Adrenal gland (tissue), 12 donors: ENCODE results near the gene MICU1. TPM values are rescaled to one million over a fixed set of nuclear protein-coding genes. Genes with fewer than 3 reads are reported as not detected.

Experiments used
- DNase-seq, 7 donors: peaks; one replicate each; pipeline ENCODE4 v3.0.0-alpha.2; 2019 to 2020
- H3K27ac ChIP-seq, 5 donors: fragments of 200-600 bp; sonication (generic) in 4 of 5; 1 replicate in 3 of 5; 2 replicates in 2 of 5; pipeline versions ENCODE4 v1.5.1 to v1.8.0; 2016 to 2020; ENCODE audit warnings: mild to moderate bottlenecking in 1 of 5
- H3K27me3 ChIP-seq: fragments of 200-600 bp; 2 replicates; pipeline ENCODE4 v1.8.0; 2021
- H3K36me3 ChIP-seq, 2 donors: fragments of 200-600 bp; replicated peaks in 1 of 2; 1 replicate in 1 of 2; 2 replicates in 1 of 2; pipeline versions ENCODE4 v1.5.1 to v1.8.0; 2018 to 2022
- H3K4me1 ChIP-seq, 2 donors: fragments of 200-600 bp; replicated peaks in 1 of 2; 1 replicate in 1 of 2; 2 replicates in 1 of 2; pipeline versions ENCODE4 v1.5.1 to v1.8.0; 2018 to 2021
- H3K4me3 ChIP-seq, 4 donors: fragments of 200-600 bp; sonication (generic) in 3 of 4; one replicate each; pipeline ENCODE4 v1.5.1; 2016 to 2018
- H3K9me3 ChIP-seq, 3 donors: fragments of 200-600 bp; sonication (generic) in 1 of 3; replicated peaks in 1 of 3; 1 replicate in 2 of 3; 2 replicates in 1 of 3; pipeline versions ENCODE4 v1.5.1 to v1.8.0; 2016 to 2021
- CTCF ChIP-seq, 6 experiments: fragments of 450-650 bp in 4 of 6; fragments of 200-600 bp in 2 of 6; sonication (generic) in 1 of 6; IDR thresholded peaks; 1 replicate in 5 of 6; 2 replicates in 1 of 6; pipeline versions ENCODE4 v1.5.1 to v1.8.0; 2016 to 2021; ENCODE audit warnings: antibody characterized with exemption in 6 of 6, mild to moderate bottlenecking in 2 of 6, moderate library complexity in 1 of 6
- POLR2A ChIP-seq, 2 donors: fragments of 450-650 bp; IDR thresholded peaks; one replicate each; pipeline ENCODE4 v1.6.1; 2017; ENCODE audit warnings: antibody characterized with exemption in 2 of 2, mild to moderate bottlenecking in 2 of 2, moderate library complexity in 1 of 2
- WGBS, 4 donors: extraction: QIAGEN DNeasy Blood & Tissue Kit in 2 of 4; methylation state at CpG; one replicate each; pipeline versions ENCODE4 v1.1.5 to v1.1.7; 2013 to 2017; 5-methylcytosine and 5-hydroxymethylcytosine counted together
- intact Hi-C, 2 donors: fragments of 100-400 bp; cut with DNase I; formaldehyde crosslinking; loops; one replicate each; pipeline versions ENCODE4 v1.14.1 to v1.15.0; 2022 to 2023
- polyA plus RNA-seq, 3 donors: library from polyadenylated mRNA; stranded (reverse); fragments of 200-250 nt in 2 of 3; fragments of 350-450 nt in 1 of 3; fragmentation: Illumina TruSeq in 1 of 3; extraction: RNeasy Lipid Tissue Mini Kit (QIAGEN cat#74804) in 1 of 3; gene quantifications; one replicate each; pipeline ENCODE4 v1.2.3, GENCODE V29; 2013 to 2014
- total RNA-seq, 9 donors: library from RNA; depleted of rRNA in 4 of 9; stranded (reverse); fragments of >200 nt in 4 of 9; fragments of 120-200 nt in 1 of 9; fragmentation: NEBNext Ultra II Directional in 1 of 9; extraction: Animal tissue kit (Norgen Biotek cat#: 25700) in 1 of 9; gene quantifications; one replicate each; pipeline versions ENCODE4 v1.1.0 to v1.2.4, GENCODE V29; 2013 to 2023
- donor health status: healthy with polysubstance abuse.
- donor health status: Bipolar disorder and iron deficiency.
- donor health status: DM: yes; HTN: yes; CAD: no.
- donor health status: DM: no; HTN: no; CAD: no.
- donor health status: DM: no; HTN: no; CAD: no.
- donor health status: DM: yes; HTN: yes; CAD: no.

Gene MICU1
- total and polyA plus RNA-seq, 12 donors: 56.5 to 122 (median 90.2) TPM

- no peaks in the 10 kb centered on the region for H3K36me3 ChIP-seq
- H3K27ac ChIP-seq: no peak overlapping the region
- H3K4me3 ChIP-seq: no peak overlapping the region
- H3K9me3 ChIP-seq: no peaks in the 10 kb centered on the region
- no peaks in the 10 kb centered on the region for H3K27me3 ChIP-seq
- no peak for DNase-seq
- WGBS, 4 donors: 73 to 88% (median 86%) methylated on average over 3 of the region's 3 CpGs
- H3K4me1 ChIP-seq: no peaks in the 10 kb centered on the region
- TF ChIP-seq CTCF (IDR thresholded peaks at IDR 0.05): no peak
- no peak for TF ChIP-seq POLR2A (IDR thresholded peaks at IDR 0.05)
- intact Hi-C loops: no loop called here
These were observed 20.8 kb downstream of the MICU1 start for GRCh38 chr10:72605122-72605521.

GRCh38 chr10:72601144-72601543 is 24.7 kb downstream of the MICU1 start:
- TF ChIP-seq POLR2A (IDR thresholded peaks at IDR 0.05) (no peak), CTCF (IDR thresholded peaks at IDR 0.05) (no peak)
- intact Hi-C loops: no loop called here
- 78 to 82% (median 81%) methylated on average over 2 of the region's 2 CpGs for WGBS, 4 donors
- Histone ChIP-seq H3K36me3 (no peaks in the 10 kb centered on the region), H3K4me1 (no peaks in the 10 kb centered on the region), H3K4me3 (no peak overlapping the region), H3K27ac (no peak overlapping the region), H3K27me3 (no peaks in the 10 kb centered on the region), H3K9me3 (no peaks in the 10 kb centered on the region)
- no peak for DNase-seq

GRCh38 chr10:72598769-72599701 is 26.8 kb downstream of the MICU1 start:
- 77 to 82% (median 80%) methylated on average over 4 of the region's 4 CpGs for WGBS, 4 donors

GRCh38 chr10:72597897-72598296 is 28.0 kb downstream of the MICU1 start:
- intact Hi-C loops: no loop called here
- Histone ChIP-seq H3K27ac (no peak overlapping the region), H3K36me3 (no peaks in the 10 kb centered on the region), H3K4me3 (no peak overlapping the region), H3K9me3 (no peaks in the 10 kb centered on the region), H3K4me1 (no peaks in the 10 kb centered on the region), H3K27me3 (no peaks in the 10 kb centered on the region)
- no peak for DNase-seq
- TF ChIP-seq CTCF (IDR thresholded peaks at IDR 0.05) (no peak), POLR2A (IDR thresholded peaks at IDR 0.05) (no peak)
- 92 to 96% (median 94%) methylated on average over 1 of the region's 1 CpG for WGBS, 4 donors

More at GRCh38 chr10:72598769-72599701, 26.8 kb downstream of the MICU1 start:
- H3K4me3 ChIP-seq: no peak overlapping the region
- no peak overlapping the region for H3K27ac ChIP-seq
- intact Hi-C loops: no loop called here
- H3K36me3 ChIP-seq: no peaks in the 10 kb centered on the region
- no peaks in the 10 kb centered on the region for H3K9me3 ChIP-seq
- TF ChIP-seq CTCF (IDR thresholded peaks at IDR 0.05): no peak
- no peak for TF ChIP-seq POLR2A (IDR thresholded peaks at IDR 0.05)
- H3K27me3 ChIP-seq: no peaks in the 10 kb centered on the region
- no peaks in the 10 kb centered on the region for H3K4me1 ChIP-seq
- DNase-seq: no peak
